ENCODE measurements around the gene CMTM2. TPM values are rescaled to one million over a fixed set of nuclear protein-coding genes. Genes with fewer than 3 reads are reported as not detected.
A peak's percentile ranks its signal among the peaks of the same experiment; 100 is the strongest.

The CMTM2 gene
- total and polyA plus RNA-seq, 2 of the 4 experiments (the other 2 are of a cell fraction), result not detected

DNA sequence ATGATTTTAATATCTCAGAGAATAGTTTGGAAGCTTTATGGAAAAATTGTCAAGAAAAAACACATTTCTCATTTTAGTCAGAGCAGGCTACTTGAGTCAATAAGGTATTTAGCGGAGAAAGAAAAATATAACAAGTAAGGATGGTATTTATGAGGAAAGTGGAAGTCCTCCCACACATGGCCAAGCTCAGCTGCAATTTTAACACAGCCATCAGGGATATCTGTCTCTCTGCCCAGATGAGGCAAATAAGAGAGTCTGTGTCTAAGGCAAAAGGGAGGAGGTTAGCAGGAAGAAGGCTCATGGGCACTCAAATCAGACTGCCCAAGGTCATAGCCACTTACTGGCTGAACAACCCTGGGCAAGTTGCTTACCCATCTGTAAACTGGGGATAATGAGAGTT is 5.2 kb upstream of the CMTM2 start:
- ATAC-seq (ENCODE audit: low read depth), result no peak
- POLR2A ChIA-PET (ENCODE audit: unreplicated experiment), result interaction anchor here (0.6 kb wide), 2 partner anchors 29 to 177 kb away, joined by 3 read pairs; no protein-coding TSS in a partner anchor

More for the DNA sequence above, 5.2 kb upstream of the CMTM2 start:
- Histone ChIP-seq H3K4me1 (ENCODE audit: control insufficient read depth, insufficient read depth, low read length) (peaks cover 6% of the 10 kb centered on the region), H3K27me3 (ENCODE audit: control insufficient read depth, insufficient read depth, low read length) (peaks cover 19% of the 10 kb centered on the region), H3K4me3 (ENCODE audit: insufficient read depth, low read depth, low read length) (no peak overlapping the region), H3K4ac (ENCODE audit: low read depth, low read length) (no peak overlapping the region), H3K18ac (ENCODE audit: low read depth, low read length) (no peak overlapping the region), H2AK5ac (ENCODE audit: low read depth, low read length) (no peak overlapping the region), H2BK5ac (ENCODE audit: low read depth, low read length, poor library complexity, severe bottlenecking) (no peak overlapping the region), H2BK20ac (ENCODE audit: low read depth, low read length) (no peak overlapping the region), H2BK120ac (ENCODE audit: low read depth, low read length) (no peak overlapping the region), H2AFZ (replicated peaks; ENCODE audit: low read length, poor library complexity) (no peak overlapping the region), H2BK15ac (ENCODE audit: low read depth, low read length) (no peak overlapping the region), H3K14ac (replicated peaks; ENCODE audit: low read depth, low read length) (no peak overlapping the region), H3K56ac (ENCODE audit: extremely low read depth, insufficient read depth, low read length) (no peak overlapping the region), H3K9me3 (ENCODE audit: control insufficient read depth, insufficient read depth, low read length) (no peaks in the 10 kb centered on the region), H3K9me1 (ENCODE audit: insufficient read depth, low read length) (peaks cover 8% of the 10 kb centered on the region), H4K8ac (ENCODE audit: low read depth in 2 of 2, low read length in 2 of 2) (no peak overlapping the region), H2AK9ac (replicated peaks; ENCODE audit: low read depth, low read length, poor library complexity) (no peak overlapping the region), H3K79me1 (ENCODE audit: low read depth in 1 of 2, low read length in 2 of 2) (no peaks in the 10 kb centered on the region), H3K23ac (ENCODE audit: low read depth, low read length) (no peak overlapping the region), H4K5ac (ENCODE audit: low read depth, low read length) (no peak overlapping the region), H3K4me2 (ENCODE audit: low read depth, low read length) (no peak overlapping the region), H4K20me1 (ENCODE audit: insufficient read depth, low read length) (peaks cover 6% of the 10 kb centered on the region; the same call in 1 of the 2 replicates), H3K36me3 (ENCODE audit: control insufficient read depth, insufficient read depth, low read length) (peaks cover 2% of the 10 kb centered on the region; the same call in 1 of the 2 replicates), H3K9ac (ENCODE audit: low read depth, low read length) (no peak overlapping the region), H4K91ac (ENCODE audit: insufficient read depth, low read depth, low read length) (no peak overlapping the region), H3K27ac (ENCODE audit: insufficient read depth, low read length) (no peak overlapping the region)
- no CpG with 5 or more reads among the region's 1 CpG for WGBS, 2 experiments (ENCODE audit: extremely low coverage in 2 of 2, insufficient read length in 1 of 2)
- CTCF ChIA-PET, result no interaction called here
- dilution Hi-C loops (cut with HindIII; ENCODE audit: low sequenced_read_pairs, unreplicated experiment), result no loop called here
- DNase-seq, result peak; percentile 9
- TF ChIP-seq CHD1 (IDR thresholded peaks at IDR 0.05; ENCODE audit: low read depth, low read length) (no peak), MXI1 (IDR thresholded peaks at IDR 0.05; ENCODE audit: borderline replicate concordance, low read depth, low read length) (no peak)
- intact Hi-C loops (cut with micrococcal nuclease), result no loop called here
- no TSS peak for BruUV-seq (replicated peaks)
- in situ Hi-C loops (cut with MboI; ENCODE audit: low sequenced_read_pairs), result no loop called here
